HG02678 (cell line): ENCODE results near the gene MRNIP.

Experiments
- ATAC-seq: cut with Tn5 transposase; IDR thresholded peaks from one replicate; pipeline ENCODE4 v1.9.1; 2021; ENCODE audit warnings: mild to moderate bottlenecking, moderate library complexity; ENCODE audit not compliant: unreplicated experiment

Gene MRNIP

GRCh38 chr5:179805529-179806249 lies 52.9 kb downstream of the MRNIP start:
- peak; percentile 20 for ATAC-seq

- no peak for ATAC-seq
These were observed 53.5 kb downstream of the MRNIP start for GRCh38 chr5:179805070-179805528.

- ATAC-seq, result no peak
These were observed 54.1 kb downstream of the MRNIP start for GRCh38 chr5:179804555-179804947.

GRCh38 chr5:179803651-179804554 lies 54.7 kb downstream of the MRNIP start:
- ATAC-seq, result no peak

- ATAC-seq, result no peak
These were observed 55.6 kb downstream of the MRNIP start for GRCh38 chr5:179802950-179803562.

GRCh38 chr5:179802207-179802883 lies 56.3 kb downstream of the MRNIP start:
- no peak for ATAC-seq

GRCh38 chr5:179801304-179802206 lies 57.1 kb downstream of the MRNIP start:
- ATAC-seq, result peak; percentile 41

GRCh38 chr5:179800696-179801201 lies 57.9 kb downstream of the MRNIP start:
- no peak for ATAC-seq

- ATAC-seq, result no peak
These were observed 58.4 kb downstream of the MRNIP start for GRCh38 chr5:179800071-179800695.

- no peak for ATAC-seq
These were observed 59.0 kb downstream of the MRNIP start for GRCh38 chr5:179799644-179799973.

GRCh38 chr5:179798771-179799643 lies 59.6 kb downstream of the MRNIP start:
- ATAC-seq, result no peak

- ATAC-seq, result no peak
These were observed 60.4 kb downstream of the MRNIP start for GRCh38 chr5:179798144-179798770.

GRCh38 chr5:179797741-179798140 lies 60.9 kb downstream of the MRNIP start:
- no peak for ATAC-seq

GRCh38 chr5:179796877-179797608 lies 61.6 kb downstream of the MRNIP start:
- ATAC-seq, result no peak

- peak; percentile 72 for ATAC-seq
These were observed 62.5 kb downstream of the MRNIP start for GRCh38 chr5:179795863-179796833.
